ENCODE measurements around the gene KCNE1.

- TF ChIP-seq CTCF (IDR thresholded peaks at IDR 0.05) (no peak), POLR2A (IDR thresholded peaks at IDR 0.05) (peak in 1 of 3 donors; percentile 56)
These were observed at the start of gene KCNE1 for GRCh38 chr21:34511787-34512455.
